ACC112 (cell line): ENCODE measurements around the gene AUP1.
A peak's percentile ranks its signal among the peaks of the same experiment; 100 is the strongest.

ENCODE experiments used
- H2AFZ ChIP-seq: fragments of 200-600 bp; sonication (generic); one replicate; pipeline ENCODE4 v1.6.0; 2017; ENCODE audit warnings: antibody characterized with exemption, low read length; ENCODE audit not compliant: unreplicated experiment
- H3K27ac ChIP-seq: fragments of 200-600 bp; sonication (generic); 2 replicates; pipeline ENCODE4 v1.5.1; 2014; ENCODE audit warnings: low read depth, mild to moderate bottlenecking, antibody characterized with exemption, low read length, moderate library complexity
- H3K27me3 ChIP-seq: fragments of 200-600 bp; sonication (generic); 2 replicates; pipeline ENCODE4 v1.6.1; 2014; ENCODE audit warnings: mild to moderate bottlenecking, antibody characterized with exemption, low read length, moderate library complexity, mixed read lengths; ENCODE audit not compliant: insufficient read depth
- H3K36me3 ChIP-seq: fragments of 200-600 bp; sonication (generic); 2 replicates; pipeline ENCODE4 v1.6.1; 2016; ENCODE audit warnings: mild to moderate bottlenecking, antibody characterized with exemption, low read length, moderate library complexity, mixed read lengths; ENCODE audit not compliant: insufficient read depth
- H3K4me1 ChIP-seq: fragments of 200-600 bp; sonication (generic); one replicate; pipeline ENCODE4 v1.6.1; 2016; ENCODE audit warnings: low read length, mixed read lengths; ENCODE audit not compliant: insufficient read depth, unreplicated experiment, control insufficient read depth
- H3K4me3 ChIP-seq: fragments of 200-600 bp; sonication (generic); 2 replicates; pipeline ENCODE4 v1.5.1; 2014; ENCODE audit warnings: mild to moderate bottlenecking, low read depth, low read length
- H3K79me2 ChIP-seq: fragments of 200-600 bp; sonication (generic); one replicate; pipeline ENCODE4 v1.6.0; 2016; ENCODE audit warnings: low read length; ENCODE audit not compliant: control insufficient read depth, unreplicated experiment, insufficient read depth

The AUP1 gene

DNA sequence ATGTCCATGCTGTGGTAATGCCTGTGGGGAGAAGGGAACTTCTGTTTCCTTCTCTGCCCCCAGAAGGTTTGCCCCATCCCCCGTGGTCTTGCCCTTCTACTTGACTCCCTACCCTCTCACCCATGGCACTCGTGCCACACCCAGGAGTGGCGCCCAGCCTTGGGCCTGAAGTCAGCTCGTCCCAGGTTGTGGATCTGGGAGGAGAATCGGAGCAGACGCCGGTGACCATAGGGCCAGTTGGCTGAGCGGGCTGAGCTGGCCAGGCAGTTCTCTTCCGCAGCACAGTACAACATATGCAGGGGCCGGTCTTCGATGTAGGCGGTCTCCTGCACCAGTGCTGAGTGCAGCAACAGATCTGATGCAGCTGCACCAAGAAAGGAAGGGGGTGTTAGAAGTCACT, 4.9 kb upstream of the AUP1 start:
- peaks cover 19% of the 10 kb centered on the region for H3K79me2 ChIP-seq
- H3K4me3 ChIP-seq = no peak overlapping the region
- H3K4me1 ChIP-seq = peaks cover 12% of the 10 kb centered on the region
- H2AFZ ChIP-seq = no peak overlapping the region
- no peaks in the 10 kb centered on the region for H3K27me3 ChIP-seq
- H3K27ac ChIP-seq = no peak overlapping the region
- H3K36me3 ChIP-seq = peaks cover 11% of the 10 kb centered on the region; the same call in 1 of the 2 replicates

- Histone ChIP-seq H3K4me3 (no peak overlapping the region), H3K27ac (no peak overlapping the region), H3K27me3 (no peaks in the 10 kb centered on the region), H3K4me1 (peaks cover 14% of the 10 kb centered on the region), H3K36me3 (peaks cover 7% of the 10 kb centered on the region; the same call in 1 of the 2 replicates), H2AFZ (no peak overlapping the region), H3K79me2 (peaks cover 26% of the 10 kb centered on the region)
Observed at GRCh38 chr2:74533464-74533863, 4.0 kb upstream of the AUP1 start.

GRCh38 chr2:74532222-74532621, 2.7 kb upstream of the AUP1 start:
- Histone ChIP-seq H2AFZ (no peak overlapping the region), H3K4me3 (peak overlapping the region; percentile 96; the same call in 1 of the 2 replicates), H3K27ac (peak overlapping the region; percentile 67; the same call in 1 of the 2 replicates), H3K27me3 (no peaks in the 10 kb centered on the region), H3K79me2 (peaks cover 34% of the 10 kb centered on the region), H3K36me3 (peaks cover 4% of the 10 kb centered on the region; the same call in 1 of the 2 replicates), H3K4me1 (peaks cover 22% of the 10 kb centered on the region)

DNA sequence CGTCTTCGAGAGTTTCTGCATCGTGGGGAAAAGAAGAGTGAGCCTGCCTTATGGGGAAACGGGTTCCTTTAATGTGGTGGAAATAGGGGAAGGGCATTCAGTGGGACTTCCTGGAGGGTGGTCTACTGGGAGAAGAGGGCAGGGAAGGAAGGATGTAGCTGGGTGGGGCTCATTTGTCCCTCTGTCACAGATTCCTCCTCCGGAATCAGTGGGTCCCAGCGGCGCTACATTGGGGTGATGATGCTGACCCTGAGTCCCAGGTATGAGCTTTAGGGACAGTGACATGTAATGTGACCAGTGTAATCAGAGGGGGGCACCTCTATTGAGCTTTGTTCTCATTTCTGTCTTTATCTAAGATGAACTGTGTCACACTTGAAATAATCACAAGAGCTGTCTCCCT, 2.2 kb upstream of the AUP1 start:
- peaks cover 37% of the 10 kb centered on the region for H3K79me2 ChIP-seq
- H3K4me1 ChIP-seq = peaks cover 22% of the 10 kb centered on the region
- H2AFZ ChIP-seq = no peak overlapping the region
- peak overlapping the region; percentile 67 for H3K27ac ChIP-seq
- H3K4me3 ChIP-seq = peak overlapping the region; percentile 96
- H3K36me3 ChIP-seq = peaks cover 10% of the 10 kb centered on the region; the same call in 1 of the 2 replicates
- no peaks in the 10 kb centered on the region for H3K27me3 ChIP-seq

DNA sequence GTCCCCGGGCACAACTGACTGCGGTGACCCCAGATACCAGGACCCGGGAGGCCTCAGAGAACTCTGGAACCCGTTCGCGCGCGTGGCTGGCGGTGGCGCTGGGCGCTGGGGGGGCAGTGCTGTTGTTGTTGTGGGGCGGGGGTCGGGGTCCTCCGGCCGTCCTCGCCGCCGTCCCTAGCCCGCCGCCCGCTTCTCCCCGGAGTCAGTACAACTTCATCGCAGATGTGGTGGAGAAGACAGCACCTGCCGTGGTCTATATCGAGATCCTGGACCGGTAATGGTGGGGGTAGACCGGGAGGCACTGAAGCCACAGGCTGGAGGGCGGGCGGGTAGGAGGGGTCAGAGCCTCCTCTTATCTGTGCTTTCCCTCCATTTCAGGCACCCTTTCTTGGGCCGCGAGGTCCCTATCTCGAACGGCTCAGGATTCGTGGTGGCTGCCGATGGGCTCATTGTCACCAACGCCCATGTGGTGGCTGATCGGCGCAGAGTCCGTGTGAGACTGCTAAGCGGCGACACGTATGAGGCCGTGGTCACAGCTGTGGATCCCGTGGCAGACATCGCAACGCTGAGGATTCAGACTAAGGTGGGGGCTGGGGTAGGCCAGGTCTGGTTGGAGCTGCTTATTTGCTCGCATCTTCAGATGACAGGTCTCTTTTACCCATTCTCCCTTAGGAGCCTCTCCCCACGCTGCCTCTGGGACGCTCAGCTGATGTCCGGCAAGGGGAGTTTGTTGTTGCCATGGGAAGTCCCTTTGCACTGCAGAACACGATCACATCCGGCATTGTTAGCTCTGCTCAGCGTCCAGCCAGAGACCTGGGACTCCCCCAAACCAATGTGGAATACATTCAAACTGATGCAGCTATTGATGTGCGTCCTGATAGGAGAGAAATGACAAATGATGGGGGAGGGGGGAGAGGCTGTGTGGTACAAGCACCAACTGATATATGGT, 1.0 kb upstream of the AUP1 start:
- Histone ChIP-seq H3K4me1 (peaks cover 22% of the 10 kb centered on the region), H2AFZ (peak overlapping the region; percentile 57), H3K36me3 (peaks cover 18% of the 10 kb centered on the region; the same call in 1 of the 2 replicates), H3K27me3 (no peaks in the 10 kb centered on the region), H3K4me3 (peak overlapping the region; percentile 96), H3K79me2 (peaks cover 37% of the 10 kb centered on the region), H3K27ac (peak overlapping the region; percentile 67)

DNA sequence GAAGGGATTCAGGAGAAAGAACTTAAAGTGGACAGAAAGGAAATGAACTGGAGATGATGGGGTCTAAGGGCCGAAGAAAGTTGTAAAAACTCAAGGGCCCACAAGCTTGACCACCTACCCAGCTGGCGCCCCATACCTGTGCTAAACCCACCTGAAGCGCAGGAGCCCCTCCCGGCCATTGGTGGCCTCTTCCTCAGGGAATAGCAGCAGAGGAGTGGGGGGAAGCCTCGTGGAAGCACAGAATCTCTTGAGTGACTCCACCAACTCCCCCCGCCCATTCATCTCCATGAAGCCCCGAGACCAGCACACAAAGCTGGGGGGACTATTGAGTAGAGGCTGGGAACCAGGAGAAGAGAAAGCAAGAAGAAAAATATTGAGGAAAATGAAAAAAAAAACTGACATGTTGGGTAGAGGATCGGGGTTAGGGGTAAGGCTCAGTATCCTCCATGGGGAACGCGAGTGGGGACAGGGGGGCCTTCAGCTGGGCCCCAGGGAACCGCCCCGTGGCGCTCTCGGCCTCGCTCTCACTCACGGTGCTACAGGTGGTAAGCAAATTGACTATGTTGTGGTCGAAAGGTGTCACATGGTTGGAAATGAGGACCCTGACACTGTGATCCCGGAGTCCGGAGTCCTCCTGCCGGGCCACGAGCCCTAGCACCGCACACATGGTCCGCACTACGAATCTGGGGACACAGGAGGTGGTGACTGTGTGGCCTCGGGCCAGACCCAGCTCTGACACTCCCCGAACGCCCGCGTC, 728 bp downstream of the AUP1 start:
- H3K27me3 ChIP-seq = no peaks in the 10 kb centered on the region
- peaks cover 37% of the 10 kb centered on the region for H3K79me2 ChIP-seq
- H3K36me3 ChIP-seq = peaks cover 15% of the 10 kb centered on the region; the same call in 1 of the 2 replicates
- H2AFZ ChIP-seq = peak overlapping the region; percentile 58
- H3K27ac ChIP-seq = peak overlapping the region; percentile 48
- peak overlapping the region; percentile 96 for H3K4me3 ChIP-seq
- H3K4me1 ChIP-seq = peaks cover 22% of the 10 kb centered on the region

- H3K79me2 ChIP-seq = peaks cover 37% of the 10 kb centered on the region
- H3K27me3 ChIP-seq = no peaks in the 10 kb centered on the region
- H2AFZ ChIP-seq = no peak overlapping the region
- peaks cover 22% of the 10 kb centered on the region for H3K4me1 ChIP-seq
- H3K27ac ChIP-seq = no peak overlapping the region
- peaks cover 15% of the 10 kb centered on the region; the same call in 1 of the 2 replicates for H3K36me3 ChIP-seq
- peak overlapping the region; percentile 96 for H3K4me3 ChIP-seq
Observed at GRCh38 chr2:74527741-74528140, 1.8 kb downstream of the AUP1 start.

DNA sequence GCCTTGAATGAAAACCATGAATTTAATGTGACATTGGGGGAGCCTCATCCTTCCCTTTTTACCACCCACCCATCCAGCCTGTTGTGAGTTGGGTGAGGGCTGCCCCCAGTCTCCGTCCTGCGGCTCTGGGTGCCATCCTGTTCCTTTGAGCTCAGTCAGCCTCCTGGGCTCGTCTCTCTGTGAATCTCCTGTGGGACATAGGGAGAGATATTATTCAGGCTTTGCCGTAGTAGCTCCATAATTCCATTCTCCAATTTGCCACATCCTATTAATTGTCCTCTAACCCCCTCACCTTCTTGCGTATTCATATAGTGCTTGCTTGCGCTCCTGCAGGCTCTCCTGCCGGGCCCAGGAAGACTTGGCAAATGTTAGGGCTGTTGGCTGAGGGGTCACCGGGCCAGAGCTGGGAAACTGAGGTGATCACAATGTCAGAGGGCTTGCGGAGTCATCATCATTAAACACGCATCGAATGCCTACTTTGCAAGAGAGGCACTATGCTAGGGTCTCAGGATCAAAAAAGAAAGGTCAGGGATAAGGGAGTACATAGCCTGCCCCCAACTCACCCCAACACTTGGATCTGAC, 2.8 kb downstream of the AUP1 start:
- no peak overlapping the region for H3K27ac ChIP-seq
- H3K4me3 ChIP-seq = no peak overlapping the region
- H2AFZ ChIP-seq = no peak overlapping the region
- peaks cover 36% of the 10 kb centered on the region for H3K79me2 ChIP-seq
- peaks cover 19% of the 10 kb centered on the region for H3K4me1 ChIP-seq
- peaks cover 6% of the 10 kb centered on the region; the same call in 1 of the 2 replicates for H3K27me3 ChIP-seq
- H3K36me3 ChIP-seq = peaks cover 15% of the 10 kb centered on the region; the same call in 1 of the 2 replicates

- Histone ChIP-seq H3K27me3 (peaks cover 6% of the 10 kb centered on the region; the same call in 1 of the 2 replicates), H3K36me3 (peaks cover 15% of the 10 kb centered on the region; the same call in 1 of the 2 replicates), H3K27ac (no peak within 1 kb of the TSS), H3K79me2 (peaks cover 32% of the 10 kb centered on the region), H2AFZ (no peak within 1 kb of the TSS), H3K4me3 (no peak within 1 kb of the TSS), H3K4me1 (peaks cover 12% of the 10 kb centered on the region)
Observed at GRCh38 chr2:74525717-74526648, 3.5 kb downstream of the AUP1 start, which contains the start of gene DQX1. Gene DQX1, minus strand, starts transcription at chr2:74526231. Its CDS starts 502 bp downstream, at chr2:74525729.
